ENCODE data around the gene ALG14.
"Not testable (repeated sequence)": the region's sequence is repeated elsewhere in the genome, so short reads cannot be mapped to it uniquely, and the experiment has no call there.

The ALG14 gene

GRCh38 chr1:95072532-95073419 lies at the start of gene ALG14:
ALG14 (minus strand) TSS chr1:95072951; CDS start chr1:95072898, 53 bp downstream.
- peak; percentile 90 for DNase-seq

GRCh38 chr1:95122151-95122697 lies 49.5 kb upstream of the ALG14 start:
- DNase-seq = no peak

GRCh38 chr1:95119273-95119672 lies 46.5 kb upstream of the ALG14 start:
- DNase-seq = no peak

GRCh38 chr1:95118710-95119109 lies 46.0 kb upstream of the ALG14 start:
- DNase-seq = no peak

- DNase-seq = no peak
These were observed 45.3 kb upstream of the ALG14 start for GRCh38 chr1:95118067-95118499.

- peak; percentile 32 for DNase-seq
These were observed 44.7 kb upstream of the ALG14 start, which contains the start of gene TLCD4 for GRCh38 chr1:95117207-95118066. TLCD4 (plus strand) TSS chr1:95117355; CDS start chr1:95143902, 26,547 bp downstream.

GRCh38 chr1:95116580-95117206 lies 43.9 kb upstream of the ALG14 start:
- peak; percentile 48 for DNase-seq

- no peak for DNase-seq
These were observed 43.0 kb upstream of the ALG14 start for GRCh38 chr1:95115708-95116137.

- DNase-seq = no peak
These were observed 40.9 kb upstream of the ALG14 start for GRCh38 chr1:95113684-95114083.

GRCh38 chr1:95111014-95111413 lies 38.3 kb upstream of the ALG14 start:
- DNase-seq = no peak

GRCh38 chr1:95108792-95109191 lies 36.0 kb upstream of the ALG14 start:
- DNase-seq = no peak

- no peak for DNase-seq
These were observed 25.4 kb upstream of the ALG14 start for GRCh38 chr1:95098196-95098595.

GRCh38 chr1:95097426-95097825 lies 24.7 kb upstream of the ALG14 start:
- DNase-seq = no peak

- no peak for DNase-seq
These were observed 23.6 kb upstream of the ALG14 start for GRCh38 chr1:95096218-95096841.

- DNase-seq = no peak
These were observed 23.1 kb upstream of the ALG14 start for GRCh38 chr1:95095833-95096217.

- no peak for DNase-seq
These were observed 22.2 kb upstream of the ALG14 start for GRCh38 chr1:95094923-95095322.

- no peak for DNase-seq
These were observed 20.5 kb upstream of the ALG14 start for GRCh38 chr1:95093296-95093695.

GRCh38 chr1:95092891-95093290 lies 20.1 kb upstream of the ALG14 start:
- not testable (repeated sequence) for DNase-seq

GRCh38 chr1:95091290-95091689 lies 18.5 kb upstream of the ALG14 start:
- not testable (repeated sequence) for DNase-seq

GRCh38 chr1:95089650-95090287 lies 17.0 kb upstream of the ALG14 start:
- DNase-seq = no peak

- DNase-seq = no peak
These were observed 15.6 kb upstream of the ALG14 start for GRCh38 chr1:95088303-95088702.
